HFFc6 (cell line): ENCODE results near the gene LONP2. TPM values are rescaled to one million over a fixed set of nuclear protein-coding genes. Genes with fewer than 3 reads are reported as not detected.

ENCODE experiments used
- DNase-seq: peaks from one replicate; pipeline ENCODE4 v3.0.0-alpha.2; 2018
- H3K27ac Mint-ChIP-seq: 2 replicates; pipeline ENCODE4 v1.8.0; 2020; ENCODE audit warnings: mild to moderate bottlenecking, mixed read lengths
- H3K27me3 Mint-ChIP-seq: 2 replicates; pipeline ENCODE4 v1.8.0; 2021; ENCODE audit warnings: mild to moderate bottlenecking, moderate library complexity, mixed read lengths; ENCODE audit not compliant: insufficient read depth
- H3K36me3 Mint-ChIP-seq: 2 replicates; pipeline ENCODE4 v1.8.0; 2021; ENCODE audit warnings: low read depth, mixed read lengths
- H3K4me1 Mint-ChIP-seq: 2 replicates; pipeline ENCODE4 v1.8.0; 2020; ENCODE audit warnings: low read depth, mixed read lengths
- H3K4me3 Mint-ChIP-seq: 2 replicates; pipeline ENCODE4 v1.8.0; 2020; ENCODE audit warnings: mild to moderate bottlenecking, moderate library complexity, mixed read lengths
- H3K9me3 Mint-ChIP-seq: 2 replicates; pipeline ENCODE4 v1.8.0; 2020; ENCODE audit warnings: mild to moderate bottlenecking, mixed read lengths
- CTCF ChIP-seq: fragments of 200-600 bp; sonication (generic); IDR thresholded peaks from 2 replicates; pipeline ENCODE4 v1.5.0; 2021; ENCODE audit warnings: antibody characterized with exemption, mild to moderate bottlenecking
- total RNA-seq, 6 experiments: library from RNA; stranded (reverse); fragmentation: NEBNext Ultra II Directional; extraction: Animal tissue kit (Norgen Biotek cat#: 25700); gene quantifications; 2 replicates in 1 of 6; 3 replicates in 5 of 6; pipeline ENCODE4 v1.2.3, GENCODE V29; 2021

The LONP2 gene
- total RNA-seq, 6 experiments from 2014 or later: 64.3 to 80.1 (median 72.8) TPM

DNA sequence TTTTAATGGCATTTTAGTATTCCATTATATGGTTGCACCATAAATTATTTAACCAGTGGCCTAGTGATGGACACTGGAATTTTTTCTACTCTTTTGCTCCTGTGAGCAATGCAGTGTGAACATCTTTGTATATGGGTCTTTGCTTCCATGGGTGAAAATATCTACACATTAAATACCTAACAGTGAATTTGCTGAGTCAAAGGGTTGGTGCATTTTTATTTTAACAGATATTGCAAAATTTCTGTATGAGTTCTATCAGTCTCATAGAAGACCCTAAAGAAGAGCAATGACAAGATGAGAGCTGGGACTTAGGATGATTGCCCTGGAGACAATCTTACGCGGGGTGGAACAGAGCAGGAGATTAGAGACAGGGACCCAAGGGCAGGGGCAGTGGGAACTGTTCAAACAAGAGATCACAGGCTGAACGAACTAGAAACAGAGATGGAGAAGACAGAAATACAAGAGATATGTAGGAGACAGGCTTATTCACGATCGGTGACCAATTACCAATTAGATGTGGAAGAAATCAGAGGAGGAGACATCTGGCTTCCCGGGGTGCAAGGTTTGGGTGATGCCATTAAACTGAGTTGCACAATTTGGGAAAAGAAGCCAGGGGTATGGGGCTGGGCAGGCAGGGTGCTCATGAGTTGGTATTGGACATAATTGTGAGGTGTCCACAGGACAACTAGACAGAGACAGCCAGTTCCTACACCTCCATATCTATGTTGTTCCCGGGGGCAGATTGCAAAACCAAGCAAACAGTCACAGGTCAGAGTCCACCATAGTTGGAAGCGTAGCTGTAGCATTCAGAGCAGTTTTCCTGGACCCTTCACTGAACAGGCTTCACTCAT is 39.9 kb upstream of the LONP2 start:
- no peak overlapping the region for H3K4me3 Mint-ChIP-seq
- no peaks in the 10 kb centered on the region for H3K36me3 Mint-ChIP-seq
- DNase-seq: no peak
- H3K27ac Mint-ChIP-seq: no peak overlapping the region
- no peaks in the 10 kb centered on the region for H3K9me3 Mint-ChIP-seq
- H3K4me1 Mint-ChIP-seq: peaks cover 6% of the 10 kb centered on the region; the same call in 1 of the 2 replicates
- TF ChIP-seq CTCF: no peak
- H3K27me3 Mint-ChIP-seq: peaks cover 31% of the 10 kb centered on the region

DNA sequence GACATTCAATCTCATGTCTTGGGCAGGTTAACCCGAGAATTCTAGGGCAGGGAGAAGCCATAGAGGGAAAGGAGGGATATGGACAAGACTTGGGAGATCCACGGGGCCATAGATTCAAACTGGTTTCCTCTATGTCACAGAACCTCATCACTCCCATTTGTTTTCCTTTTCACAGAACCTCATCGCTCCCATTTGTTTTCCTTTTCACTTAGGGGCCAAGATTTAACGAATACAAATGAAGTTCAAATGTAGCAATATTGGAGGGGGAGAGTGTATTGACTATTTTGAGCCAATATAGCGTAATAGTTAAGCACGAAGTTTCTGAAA is 39.3 kb upstream of the LONP2 start:
- no peak for TF ChIP-seq CTCF
- Mint-ChIP-seq H3K27ac (no peak overlapping the region), H3K9me3 (no peaks in the 10 kb centered on the region)

DNA sequence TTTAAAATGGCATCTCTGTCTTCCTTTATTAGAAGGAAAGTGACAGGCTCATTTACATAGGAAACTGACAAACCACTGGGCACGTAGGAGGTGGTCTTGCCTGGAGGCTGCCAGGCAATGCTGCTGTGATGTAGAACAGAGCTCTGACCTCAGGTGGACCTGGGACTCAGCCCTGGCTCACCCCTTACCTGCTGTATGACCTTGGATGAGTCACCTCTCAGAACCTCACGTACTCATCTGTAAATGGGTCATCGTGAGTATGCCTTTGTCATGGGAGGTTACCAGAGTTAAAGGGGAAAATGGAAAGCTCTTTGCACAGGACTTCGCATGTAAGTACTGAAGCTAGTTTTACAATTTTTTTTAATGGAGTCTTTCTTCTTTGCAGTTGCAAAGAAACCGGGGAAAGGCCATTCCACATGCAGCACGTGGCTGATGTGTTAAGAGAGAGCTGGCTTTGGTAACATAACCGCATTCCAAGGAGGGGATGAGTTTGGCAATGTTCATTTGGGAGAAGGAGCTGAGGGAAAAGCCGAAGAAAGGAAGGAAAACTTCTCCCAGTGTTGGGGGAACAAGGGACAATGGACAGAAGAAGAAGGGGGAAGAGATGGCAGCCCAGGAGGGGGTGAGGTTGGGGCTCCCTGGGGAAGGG is 37.4 kb upstream of the LONP2 start:
- TF ChIP-seq CTCF: no peak
- Mint-ChIP-seq H3K36me3 (no peaks in the 10 kb centered on the region), H3K9me3 (no peaks in the 10 kb centered on the region), H3K4me3 (no peak overlapping the region), H3K27me3 (peaks cover 27% of the 10 kb centered on the region), H3K4me1 (peaks cover 6% of the 10 kb centered on the region; the same call in 1 of the 2 replicates), H3K27ac (no peak overlapping the region)
- DNase-seq: no peak

More for the DNA sequence above, 39.3 kb upstream of the LONP2 start:
- Mint-ChIP-seq H3K4me3 (no peak overlapping the region), H3K4me1 (peaks cover 6% of the 10 kb centered on the region; the same call in 1 of the 2 replicates), H3K27me3 (peaks cover 31% of the 10 kb centered on the region), H3K36me3 (no peaks in the 10 kb centered on the region)
- no peak for DNase-seq

DNA sequence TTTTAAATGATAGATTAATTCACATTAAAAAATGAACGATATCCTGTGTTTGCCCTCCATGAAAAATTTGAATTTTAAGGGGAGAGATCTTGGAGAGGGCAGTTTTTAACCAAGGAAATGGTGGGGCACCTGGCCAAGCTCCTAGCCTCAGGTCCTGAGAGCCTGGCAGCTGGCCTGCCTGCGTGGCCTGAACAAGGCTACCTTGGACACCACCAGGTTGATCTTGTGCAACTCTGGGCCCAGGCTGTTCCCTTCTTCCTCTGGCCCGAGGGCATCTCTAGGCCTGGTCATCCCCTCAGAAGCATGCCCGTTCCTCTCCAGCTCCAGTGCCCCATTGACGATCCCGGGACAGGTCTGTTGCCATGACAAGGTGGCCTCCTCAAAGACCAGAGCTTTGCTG is 33.4 kb upstream of the LONP2 start:
- no peaks in the 10 kb centered on the region for H3K9me3 Mint-ChIP-seq
- no peak for TF ChIP-seq CTCF
- H3K27me3 Mint-ChIP-seq: peaks cover 38% of the 10 kb centered on the region
- H3K27ac Mint-ChIP-seq: no peak overlapping the region
- peaks cover 6% of the 10 kb centered on the region; the same call in 1 of the 2 replicates for H3K4me1 Mint-ChIP-seq
- no peak overlapping the region for H3K4me3 Mint-ChIP-seq
- no peaks in the 10 kb centered on the region for H3K36me3 Mint-ChIP-seq
- no peak for DNase-seq

GRCh38 chr16:48212033-48212432 is 32.1 kb upstream of the LONP2 start:
- TF ChIP-seq CTCF: no peak
- Mint-ChIP-seq H3K9me3 (no peaks in the 10 kb centered on the region), H3K27ac (no peak overlapping the region), H3K27me3 (peaks cover 35% of the 10 kb centered on the region), H3K36me3 (no peaks in the 10 kb centered on the region), H3K4me3 (no peak overlapping the region), H3K4me1 (peaks cover 1% of the 10 kb centered on the region; the same call in 1 of the 2 replicates)
- no peak for DNase-seq
